Colonic mucosa (tissue), 4 donors: ENCODE results near the gene PRR14L. TPM values are rescaled to one million over a fixed set of nuclear protein-coding genes. Genes with fewer than 3 reads are reported as not detected.
A peak's percentile ranks its signal among the peaks of the same experiment; 100 is the strongest.

ENCODE experiments used
- DNase-seq: peaks from one replicate; pipeline ENCODE4 v3.0.0-alpha.2; 2020
- H3K27ac ChIP-seq: fragments of 200-600 bp; one replicate; pipeline ENCODE4 v1.8.0; 2021
- H3K27me3 ChIP-seq: fragments of 200-600 bp; one replicate; pipeline ENCODE4 v1.8.0; 2021
- H3K36me3 ChIP-seq: fragments of 200-600 bp; one replicate; pipeline ENCODE4 v1.8.0; 2021
- H3K4me1 ChIP-seq: fragments of 200-600 bp; one replicate; pipeline ENCODE4 v1.8.0; 2021; ENCODE audit warnings: mild to moderate bottlenecking
- H3K4me3 ChIP-seq: fragments of 200-600 bp; one replicate; pipeline ENCODE4 v1.8.0; 2021
- H3K9ac ChIP-seq, 2 donors: one replicate each; pipeline ENCODE4 v1.7.0; 2013; ENCODE audit warnings: control low read depth in 2 of 2, low read depth in 2 of 2, low read length in 2 of 2
- H3K9me3 ChIP-seq: fragments of 200-600 bp; one replicate; pipeline ENCODE4 v1.8.0; 2021
- CTCF ChIP-seq: fragments of 200-600 bp; IDR thresholded peaks from one replicate; pipeline ENCODE4 v1.8.0; 2022; ENCODE audit warnings: antibody characterized with exemption, mild to moderate bottlenecking
- intact Hi-C: fragments of 100-400 bp; cut with DNase I; formaldehyde crosslinking; loops from one replicate; pipeline ENCODE4 v1.14.1; 2022
- total RNA-seq, 2 donors: library from RNA; stranded (reverse); fragmentation: NEBNext Ultra II Directional in 1 of 2; extraction: Animal tissue kit (Norgen Biotek cat#: 25700) in 1 of 2; gene quantifications; one replicate each; pipeline ENCODE4 v1.2.1, GENCODE V29; 2021
- donor health status: healthy.
- donor health status: DM: no; HTN: no; CAD: no.
- donor health status: DM: no; HTN: no; CAD: no.

The PRR14L gene
- total RNA-seq, 2 donors from 2014 or later: 58.2 to 74.6 TPM

DNA sequence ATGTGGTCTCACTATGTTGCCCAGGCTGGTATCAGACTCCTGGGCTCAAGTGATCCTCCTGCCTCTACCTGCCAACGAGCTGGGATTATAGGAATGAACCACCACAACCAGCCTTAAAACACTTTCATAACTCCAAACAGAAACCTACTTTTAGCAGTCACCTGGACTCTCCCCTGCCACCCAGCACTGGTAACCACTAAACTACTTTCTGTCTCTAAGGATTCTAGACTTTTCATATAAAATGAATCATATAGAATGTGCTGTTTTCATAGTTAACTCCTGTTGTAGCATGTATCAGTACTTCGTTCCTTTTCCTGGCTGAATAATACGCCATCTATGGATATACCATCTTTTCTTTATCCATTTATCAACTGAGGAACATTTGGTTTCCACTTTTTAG is 58.5 kb downstream of the PRR14L start:
- H3K9me3 ChIP-seq: no peaks in the 10 kb centered on the region
- H3K9ac ChIP-seq: no peak overlapping the region
- no peak overlapping the region for H3K27ac ChIP-seq
- intact Hi-C loops: no loop called here
- no peaks in the 10 kb centered on the region for H3K4me1 ChIP-seq
- H3K4me3 ChIP-seq: no peak overlapping the region
- no peak for DNase-seq
- no peak for TF ChIP-seq CTCF
- no peaks in the 10 kb centered on the region for H3K27me3 ChIP-seq
- peaks cover 16% of the 10 kb centered on the region for H3K36me3 ChIP-seq

GRCh38 chr22:31683181-31684105 is 66.5 kb downstream of the PRR14L start:
- Histone ChIP-seq H3K27ac (no peak overlapping the region), H3K27me3 (no peaks in the 10 kb centered on the region), H3K9me3 (no peaks in the 10 kb centered on the region), H3K9ac (no peak overlapping the region), H3K36me3 (no peaks in the 10 kb centered on the region), H3K4me3 (no peak overlapping the region), H3K4me1 (no peaks in the 10 kb centered on the region)
- DNase-seq: no peak
- no peak for TF ChIP-seq CTCF
- intact Hi-C loops: loop anchor here (10.0 kb wide), 1 partner anchor 271 kb away; no protein-coding TSS in a partner anchor

DNA sequence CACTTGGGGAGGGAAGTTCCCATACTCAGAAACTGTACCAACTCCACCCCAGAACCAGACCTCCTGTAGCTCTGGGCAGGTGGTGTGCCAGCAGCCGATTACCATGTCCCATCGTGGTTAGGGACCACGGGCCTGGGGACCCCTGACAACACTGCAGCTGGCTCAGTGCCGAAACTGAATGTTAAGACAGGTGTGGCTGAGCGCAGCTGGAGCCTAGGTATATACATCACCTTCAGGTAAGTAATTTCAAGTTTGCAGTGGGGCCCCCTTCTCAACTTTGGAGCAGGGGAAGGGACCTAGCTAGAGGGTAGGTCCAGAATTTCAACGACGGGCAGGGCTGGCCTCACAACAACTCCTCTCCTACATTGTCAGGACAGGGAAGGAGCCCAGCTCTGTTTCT is 67.2 kb downstream of the PRR14L start:
- intact Hi-C loops: loop anchor here (10.0 kb wide), 1 partner anchor 272 kb away; no protein-coding TSS in a partner anchor
- Histone ChIP-seq H3K27me3 (no peaks in the 10 kb centered on the region), H3K4me1 (no peaks in the 10 kb centered on the region), H3K4me3 (no peak overlapping the region), H3K9ac (no peak overlapping the region), H3K9me3 (no peaks in the 10 kb centered on the region), H3K27ac (no peak overlapping the region), H3K36me3 (no peaks in the 10 kb centered on the region)
- DNase-seq: no peak
- no peak for TF ChIP-seq CTCF

- no peak overlapping the region for H3K4me3 ChIP-seq
- intact Hi-C loops: loop anchor here (10.0 kb wide), 1 partner anchor 273 kb away; no protein-coding TSS in a partner anchor
- no peak for DNase-seq
- no peak overlapping the region for H3K9ac ChIP-seq
- no peaks in the 10 kb centered on the region for H3K27me3 ChIP-seq
- no peaks in the 10 kb centered on the region for H3K36me3 ChIP-seq
- no peaks in the 10 kb centered on the region for H3K4me1 ChIP-seq
- no peak for TF ChIP-seq CTCF
- no peaks in the 10 kb centered on the region for H3K9me3 ChIP-seq
- H3K27ac ChIP-seq: no peak overlapping the region
Measured at GRCh38 chr22:31681349-31682345, 68.3 kb downstream of the PRR14L start.

- H3K9ac ChIP-seq: no peak overlapping the region
- H3K27me3 ChIP-seq: no peaks in the 10 kb centered on the region
- no peak for TF ChIP-seq CTCF
- no peaks in the 10 kb centered on the region for H3K36me3 ChIP-seq
- no peaks in the 10 kb centered on the region for H3K4me1 ChIP-seq
- peak; percentile 59 for DNase-seq
- H3K27ac ChIP-seq: no peak overlapping the region
- intact Hi-C loops: loop anchor here (10.0 kb wide), 1 partner anchor 274 kb away; no protein-coding TSS in a partner anchor
- no peaks in the 10 kb centered on the region for H3K9me3 ChIP-seq
- no peak overlapping the region for H3K4me3 ChIP-seq
Measured at GRCh38 chr22:31680861-31681341, 69.0 kb downstream of the PRR14L start.
